Anterior cingulate cortex (tissue), 58 donors: ENCODE results near the gene FXYD1.
"Not testable (repeated sequence)": the region's sequence is repeated elsewhere in the genome, so short reads cannot be mapped to it uniquely, and the experiment has no call there.

Source experiments
- DNase-seq, 58 donors: peaks; one replicate each; lab custom pipeline; 2025; lab: John Stamatoyannopoulos, UW

Gene FXYD1

GRCh38 chr19:35140962-35141836 is 2.6 kb downstream of the FXYD1 start:
- peak in 57 of 58 donors; percentile 44 to 98 (median 92) for DNase-seq

- peak in 1 of 58 donors; percentile 29 for DNase-seq
Observed at GRCh38 chr19:35141837-35142605, 3.4 kb downstream of the FXYD1 start.

- DNase-seq = peak in 41 of 58 donors; percentile 14 to 74 (median 42)
Observed at GRCh38 chr19:35142606-35143230, 4.1 kb downstream of the FXYD1 start.

- peak in 22 of 58 donors; percentile 21 to 61 (median 38) for DNase-seq
Observed at GRCh38 chr19:35143231-35143715, 4.6 kb downstream of the FXYD1 start, which contains the start of gene FXYD7. Gene FXYD7 (plus strand): TSS chr19:35143255. CDS start chr19:35143334, 79 bp downstream.

- DNase-seq = no peak
Observed at GRCh38 chr19:35143818-35144217, 5.2 kb downstream of the FXYD1 start.

- DNase-seq = peak in 1 of 58 donors; percentile 18
Observed at GRCh38 chr19:35144259-35144599, 5.6 kb downstream of the FXYD1 start.

GRCh38 chr19:35144600-35145436 is 6.2 kb downstream of the FXYD1 start:
- peak in 20 of 58 donors; percentile 14 to 62 (median 31) for DNase-seq

GRCh38 chr19:35146746-35147459 is 8.3 kb downstream of the FXYD1 start:
- no peak for DNase-seq

- DNase-seq = no peak
Observed at GRCh38 chr19:35149463-35149862, 10.8 kb downstream of the FXYD1 start.

- no peak for DNase-seq
Observed at GRCh38 chr19:35150445-35150844, 11.8 kb downstream of the FXYD1 start.

GRCh38 chr19:35151273-35152065 is 12.8 kb downstream of the FXYD1 start:
- DNase-seq = no peak

- not testable (repeated sequence) for DNase-seq
Observed at GRCh38 chr19:35153129-35153522, 14.5 kb downstream of the FXYD1 start.

GRCh38 chr19:35153701-35154524 is 15.3 kb downstream of the FXYD1 start:
- no peak for DNase-seq

GRCh38 chr19:35154525-35155406 is 16.1 kb downstream of the FXYD1 start, which contains the start of gene FXYD5:
Gene FXYD5 (plus strand): TSS chr19:35154735. CDS start chr19:35155551, 816 bp downstream.
- DNase-seq = no peak

GRCh38 chr19:35155441-35155840 is 16.8 kb downstream of the FXYD1 start:
- no peak for DNase-seq

GRCh38 chr19:35155981-35156672 is 17.5 kb downstream of the FXYD1 start:
- no peak for DNase-seq
